GM19372 (cell line): ENCODE results near the gene FKBP5.
"Not testable (repeated sequence)": the region's sequence is repeated elsewhere in the genome, so short reads cannot be mapped to it uniquely, and the experiment has no call there.

Experiments used
- ATAC-seq: cut with Tn5 transposase; IDR thresholded peaks from one replicate; pipeline ENCODE4 v1.9.1; 2021; ENCODE audit warnings: mild to moderate bottlenecking, low read depth, moderate library complexity; ENCODE audit not compliant: unreplicated experiment

Gene FKBP5

DNA sequence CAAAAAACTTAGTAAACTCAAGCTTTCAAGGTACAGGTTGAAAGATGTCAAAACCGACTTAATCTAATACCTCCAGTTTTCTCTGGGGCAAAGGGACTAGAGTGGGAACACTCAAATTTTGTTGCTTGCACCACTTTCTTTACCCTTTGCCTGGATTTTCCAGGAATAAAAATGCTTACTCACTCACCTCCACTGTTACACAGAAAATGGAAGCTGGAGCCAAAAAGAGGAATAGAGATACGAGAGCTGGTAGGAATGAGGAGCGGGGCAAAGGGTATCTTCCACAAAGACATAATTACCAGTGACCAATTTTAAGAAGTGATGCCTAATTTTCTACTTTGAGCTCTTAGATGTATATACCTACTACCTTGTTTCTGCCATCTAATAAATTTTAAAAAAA is 96.5 kb downstream of the FKBP5 start:
- no peak for ATAC-seq

DNA sequence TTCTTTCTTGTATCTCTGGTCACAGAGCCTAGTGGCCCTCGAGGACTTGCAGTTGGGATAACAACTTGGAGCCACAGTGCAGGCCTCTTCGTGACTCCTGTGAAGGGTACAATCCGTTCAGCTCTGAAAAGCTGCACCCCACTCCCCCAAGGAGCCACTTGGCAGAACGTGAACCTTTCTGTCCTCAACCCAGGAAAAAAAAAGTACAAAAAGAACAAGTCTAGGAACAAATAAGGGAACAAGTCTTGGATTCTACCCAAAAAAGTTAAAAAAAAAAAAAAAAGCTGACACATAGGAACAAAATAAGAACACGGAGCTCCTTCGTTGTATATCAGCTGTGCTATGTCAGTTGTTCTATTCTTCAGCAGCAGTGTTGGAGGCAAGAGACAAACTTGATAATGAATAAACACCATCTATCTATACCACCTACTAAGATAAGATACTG is 98.1 kb downstream of the FKBP5 start:
- ATAC-seq: no peak

DNA sequence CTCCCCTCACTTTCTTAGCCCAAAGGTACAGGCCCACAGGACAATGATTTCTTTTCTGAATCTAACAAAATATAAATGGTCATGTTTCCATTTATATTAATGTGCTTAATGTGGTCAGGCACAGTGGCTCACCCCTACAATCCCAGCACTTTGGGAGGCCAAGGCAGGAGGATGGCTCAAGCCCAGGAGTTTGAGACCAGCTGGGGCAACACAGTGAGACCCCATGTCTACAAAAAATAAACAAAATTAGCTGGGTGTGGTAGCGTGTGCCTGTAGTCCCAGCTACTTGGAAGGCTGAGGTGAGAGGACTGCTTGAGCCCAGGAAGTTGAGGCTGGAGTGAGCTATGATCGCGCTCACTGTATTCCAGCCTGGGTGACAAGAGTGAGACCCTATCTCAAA is 98.8 kb downstream of the FKBP5 start:
- ATAC-seq: no peak

DNA sequence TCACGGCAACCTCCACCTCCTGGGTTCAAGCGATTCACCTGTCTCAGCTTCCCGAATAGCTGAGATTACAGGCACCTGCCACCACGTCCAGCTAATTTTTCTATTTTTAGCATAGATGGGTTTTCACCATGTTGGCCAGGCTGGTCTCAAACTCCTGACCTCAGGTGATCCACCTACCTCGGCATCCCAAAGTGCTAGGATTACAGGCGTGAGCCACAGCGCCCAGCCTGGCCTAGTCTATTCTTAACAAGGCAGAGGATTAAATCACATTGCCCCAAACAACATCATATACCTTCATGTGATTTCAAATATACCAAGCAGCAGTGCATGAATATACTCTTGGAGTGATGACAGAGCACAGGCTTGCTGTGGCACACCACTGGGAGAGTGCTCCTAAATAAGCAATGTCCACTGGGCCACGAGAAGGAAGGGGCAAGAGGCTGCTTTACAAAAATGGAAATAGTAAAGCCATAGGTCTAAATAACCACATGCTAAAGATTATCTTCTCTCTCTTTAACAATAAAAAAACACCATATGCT is 99.4 kb downstream of the FKBP5 start:
- ATAC-seq: no peak

DNA sequence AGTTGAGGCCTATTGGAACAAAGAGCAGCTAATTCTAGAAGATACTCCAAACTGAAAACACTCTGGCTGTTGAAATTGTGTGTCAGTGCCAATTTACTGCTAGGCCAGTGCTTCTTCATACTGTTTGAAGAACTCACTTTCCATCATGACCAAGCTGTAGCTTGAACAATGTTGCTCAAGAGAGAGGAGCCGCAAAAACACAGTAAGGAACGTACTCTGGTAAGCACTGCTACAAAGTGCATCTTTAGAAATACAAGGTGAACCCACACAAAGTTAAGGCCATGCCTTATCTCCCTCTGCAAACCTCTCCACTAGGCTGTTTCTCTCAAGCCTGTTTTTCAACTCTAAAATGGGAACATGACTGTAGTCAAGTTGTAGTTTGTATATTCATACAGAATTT is 101.5 kb downstream of the FKBP5 start:
- ATAC-seq: no peak

DNA sequence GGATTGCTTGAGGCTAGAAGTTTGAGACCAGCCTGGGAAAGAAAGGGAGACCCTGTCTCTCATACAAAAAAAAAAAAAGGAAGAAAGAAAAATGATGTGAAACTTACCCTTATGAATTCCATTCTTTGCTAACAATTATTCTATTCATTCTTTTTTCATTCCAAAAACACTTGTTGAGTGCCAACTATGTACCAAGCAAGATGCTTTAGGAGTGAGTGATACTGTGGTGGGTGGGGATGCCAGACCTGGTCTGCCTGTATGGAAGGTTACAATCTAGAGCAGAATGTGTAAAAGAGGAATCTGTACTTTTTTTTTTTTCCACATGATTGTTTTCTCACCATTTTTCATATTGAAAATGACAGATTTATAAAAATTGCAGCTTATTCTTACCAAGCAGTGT is 102.2 kb downstream of the FKBP5 start:
- no peak for ATAC-seq

DNA sequence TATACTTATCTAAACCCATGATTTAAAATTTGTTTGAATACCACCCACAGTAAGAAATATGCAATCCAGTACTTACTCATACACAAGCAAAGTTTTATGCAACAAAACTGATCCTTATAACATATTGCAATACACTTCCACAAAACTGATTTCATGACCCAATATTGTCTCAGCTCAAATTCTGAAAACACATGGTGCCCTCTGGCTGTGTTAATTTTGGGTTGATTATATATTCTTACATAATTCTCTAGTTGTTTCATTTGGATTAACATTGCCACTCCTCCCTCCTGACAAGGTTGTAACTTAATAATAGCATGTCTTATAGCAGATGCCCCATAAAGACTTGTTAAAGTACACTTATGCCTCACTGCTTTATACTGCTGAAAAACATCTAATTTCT is 103.1 kb downstream of the FKBP5 start:
- ATAC-seq: no peak

DNA sequence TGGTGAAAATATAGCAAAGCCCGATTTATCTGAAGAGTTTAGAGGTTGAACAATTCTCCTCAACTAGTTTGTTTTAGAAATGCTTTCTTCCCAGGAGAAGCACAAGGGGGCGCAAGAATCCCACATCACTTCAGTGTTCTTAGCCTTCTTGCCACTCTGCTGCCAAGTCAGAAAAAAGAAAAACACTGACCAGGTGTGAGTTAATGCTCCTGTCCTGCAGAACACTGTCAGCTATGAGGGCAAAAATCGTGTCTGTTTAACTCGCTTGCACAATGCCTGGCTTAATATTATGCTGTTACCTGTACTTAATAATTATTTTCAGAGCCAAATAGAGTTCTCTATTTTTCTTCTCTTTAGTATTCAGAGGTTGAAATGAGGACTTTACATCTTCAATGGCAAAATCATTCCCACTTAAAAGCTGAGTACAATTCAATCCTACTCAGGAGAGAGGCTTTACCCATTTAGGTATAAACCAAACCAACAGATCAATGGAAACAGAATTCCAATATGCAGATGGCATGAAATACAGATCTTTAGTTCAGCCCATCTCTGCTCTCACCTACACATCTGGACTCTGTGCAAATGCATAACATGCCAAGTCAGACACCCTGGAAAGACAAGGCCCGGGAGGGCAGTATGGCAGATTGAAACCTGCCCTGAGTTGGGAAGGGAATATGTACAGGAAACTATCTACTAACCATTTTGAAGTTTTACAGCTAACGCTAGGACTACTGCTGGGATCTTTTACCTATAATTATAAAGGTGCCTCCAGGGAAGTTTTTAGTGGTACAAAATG is 104.6 kb downstream of the FKBP5 start:
- ATAC-seq: no peak

DNA sequence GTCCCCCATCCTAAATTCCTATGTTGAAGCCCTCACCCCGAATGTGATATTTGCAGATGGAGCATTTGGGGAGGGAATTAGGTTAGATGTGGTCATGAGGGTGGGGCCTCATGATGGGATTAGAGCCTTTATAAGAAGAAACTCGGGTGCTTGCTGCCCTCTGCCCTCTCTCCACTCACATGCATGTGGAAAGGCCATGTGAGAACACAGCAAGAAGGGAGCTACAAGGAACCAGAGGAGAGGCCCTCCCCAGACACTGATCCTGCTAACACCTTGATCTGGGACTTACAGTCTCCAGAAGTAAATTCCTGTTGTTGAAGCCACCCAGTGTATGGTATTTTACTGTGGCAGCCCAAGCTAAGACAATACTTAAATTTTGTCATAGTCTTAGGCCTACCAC is 106.4 kb downstream of the FKBP5 start:
- ATAC-seq: no peak

DNA sequence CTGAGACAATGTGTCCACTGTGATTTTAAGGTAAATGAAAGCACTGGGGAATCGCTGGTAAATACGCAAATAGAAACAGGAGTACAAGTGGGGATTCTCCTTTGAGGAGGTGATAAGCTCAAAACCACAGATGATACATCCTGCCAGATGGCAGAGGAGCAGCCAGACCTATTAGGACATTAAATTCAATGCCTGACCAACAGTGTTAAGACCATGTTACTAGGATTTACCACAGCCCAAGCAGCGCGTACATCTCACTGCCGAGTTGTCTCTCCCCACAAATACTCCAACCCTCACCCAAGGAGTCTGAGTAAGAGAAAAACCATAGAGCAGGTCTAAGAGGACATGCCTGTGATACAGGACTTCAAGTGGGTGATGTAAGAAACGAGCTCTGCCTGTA is 107.1 kb downstream of the FKBP5 start:
- no peak for ATAC-seq

DNA sequence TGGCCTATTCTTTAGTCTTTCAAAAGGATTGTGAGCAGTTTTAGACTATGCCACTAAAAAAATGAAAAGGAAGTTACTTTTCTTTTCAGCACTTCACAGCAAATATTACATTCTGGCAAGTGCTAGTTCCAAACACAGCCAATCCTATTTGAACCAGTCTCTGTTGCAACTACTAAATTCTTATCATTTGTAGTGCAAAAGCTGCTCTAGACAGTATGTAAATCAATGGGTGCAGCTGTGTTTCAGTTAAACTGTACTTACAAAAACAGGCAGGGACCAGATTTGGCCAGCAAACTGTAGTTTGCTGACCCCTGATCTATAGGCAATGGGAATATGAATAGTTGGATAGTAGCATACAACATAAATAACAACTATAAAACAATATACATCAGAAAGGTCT is 107.9 kb downstream of the FKBP5 start:
- no peak for ATAC-seq

DNA sequence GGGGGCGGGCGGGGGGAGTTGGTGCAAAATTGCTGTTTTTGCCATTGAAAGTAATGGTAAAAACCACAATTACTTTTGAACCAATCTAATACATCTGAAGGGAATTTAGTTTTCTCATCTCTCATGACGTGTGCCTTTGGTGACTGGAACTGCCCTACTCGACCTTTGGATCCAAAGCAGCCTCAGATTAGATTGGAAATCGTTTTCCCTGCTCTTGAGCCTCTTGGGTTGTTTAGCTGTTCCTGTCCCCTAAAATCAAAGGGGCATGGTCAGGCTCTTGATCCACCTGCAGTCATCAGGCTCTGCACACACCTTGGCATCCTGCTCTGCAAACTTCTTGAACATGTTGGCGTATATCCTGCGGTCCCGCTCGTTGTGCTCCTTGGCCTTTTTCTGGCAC is 112.0 kb downstream of the FKBP5 start:
- ATAC-seq: no peak

DNA sequence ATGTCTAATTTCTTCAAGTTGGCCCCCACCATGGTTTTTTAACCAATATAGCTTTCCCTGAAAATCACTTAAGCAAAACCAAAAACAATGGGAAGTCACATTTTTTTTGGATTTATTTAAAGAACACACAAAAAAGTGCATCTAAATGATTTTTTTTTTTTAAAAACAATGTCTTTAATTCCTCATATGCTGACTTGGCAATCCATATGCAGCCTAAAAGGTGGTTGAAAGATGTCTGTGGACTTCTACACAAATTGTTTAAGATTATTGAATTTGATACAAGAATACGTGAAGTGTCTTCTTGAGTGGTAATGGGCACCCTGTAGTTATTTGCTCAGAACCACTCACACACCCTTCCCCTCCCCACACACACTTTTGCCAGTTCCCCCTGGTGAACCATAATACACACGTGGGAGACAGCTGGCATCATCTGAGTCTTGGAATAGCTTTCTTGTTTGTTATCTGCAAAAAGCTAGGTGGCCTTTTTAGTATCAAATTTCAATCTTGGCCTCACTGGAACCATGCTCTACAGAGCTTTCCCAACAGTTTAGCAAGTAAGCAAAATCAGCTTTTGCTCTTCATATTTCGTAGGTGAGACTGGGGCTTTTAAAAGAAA is 115.1 kb downstream of the FKBP5 start:
- ATAC-seq: no peak

DNA sequence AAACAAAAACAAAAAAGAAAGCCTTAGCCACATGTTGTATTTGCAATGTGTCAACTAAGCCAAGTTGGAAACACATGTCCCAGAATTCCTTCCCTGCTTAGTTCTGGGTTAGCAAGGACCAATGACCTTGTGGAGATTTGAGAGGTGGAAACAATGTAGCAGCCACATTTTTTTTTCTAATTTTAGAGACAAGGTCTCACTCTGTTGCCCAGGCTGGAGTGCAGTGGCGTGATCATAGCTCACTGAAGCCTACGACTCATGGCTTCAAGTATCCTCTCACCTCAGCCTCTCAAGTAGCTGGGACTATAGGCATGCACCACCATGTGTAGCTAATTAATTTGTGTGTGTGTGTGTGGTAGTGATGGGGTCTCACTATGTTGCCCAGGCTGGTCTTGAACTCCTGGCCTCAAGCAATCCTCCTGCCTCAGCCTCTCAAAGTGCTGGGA is 117.8 kb downstream of the FKBP5 start:
- not testable (repeated sequence) for ATAC-seq

DNA sequence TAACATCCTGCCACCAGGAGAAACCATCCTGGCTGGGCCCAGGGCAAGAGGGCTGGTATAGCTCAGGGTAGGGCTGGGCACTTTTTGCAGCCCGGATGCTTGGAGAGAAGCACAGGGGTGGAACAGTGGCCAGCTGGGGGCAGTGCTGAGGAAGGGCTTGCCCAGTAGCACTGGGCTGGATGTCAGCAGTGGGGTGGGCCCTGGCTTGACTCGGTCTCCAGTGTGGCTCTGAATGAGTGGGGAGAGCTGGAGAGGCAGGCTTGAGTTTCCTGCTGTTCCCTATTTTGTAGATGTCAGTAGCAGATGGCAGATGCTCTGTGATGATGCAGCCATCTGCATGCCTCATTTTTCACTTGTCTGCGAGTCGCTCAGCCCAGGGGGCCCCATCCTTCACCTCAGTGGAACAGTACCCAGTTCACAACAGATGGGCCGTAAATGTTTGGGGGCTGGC is 119.7 kb downstream of the FKBP5 start:
- no peak for ATAC-seq

DNA sequence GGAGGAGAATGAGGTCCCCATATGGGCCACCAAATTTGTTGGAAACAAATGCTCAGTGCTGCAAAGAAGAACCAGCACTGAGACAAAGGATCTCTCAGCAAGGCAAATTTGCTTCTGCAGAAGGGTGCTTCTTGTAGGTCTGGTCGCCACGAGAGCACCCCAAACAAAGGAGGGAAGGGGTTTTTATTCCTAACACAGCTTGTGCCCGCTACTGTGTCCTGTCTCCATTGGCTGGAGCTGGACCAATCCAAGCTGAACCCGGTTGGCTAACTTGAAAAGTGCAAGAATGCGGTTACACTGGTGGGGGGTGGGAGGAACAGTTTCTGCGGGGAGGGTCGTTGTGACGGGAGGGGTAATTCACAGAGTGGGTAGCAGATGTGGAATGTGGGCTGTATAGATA is 121.9 kb downstream of the FKBP5 start:
- ATAC-seq: no peak

DNA sequence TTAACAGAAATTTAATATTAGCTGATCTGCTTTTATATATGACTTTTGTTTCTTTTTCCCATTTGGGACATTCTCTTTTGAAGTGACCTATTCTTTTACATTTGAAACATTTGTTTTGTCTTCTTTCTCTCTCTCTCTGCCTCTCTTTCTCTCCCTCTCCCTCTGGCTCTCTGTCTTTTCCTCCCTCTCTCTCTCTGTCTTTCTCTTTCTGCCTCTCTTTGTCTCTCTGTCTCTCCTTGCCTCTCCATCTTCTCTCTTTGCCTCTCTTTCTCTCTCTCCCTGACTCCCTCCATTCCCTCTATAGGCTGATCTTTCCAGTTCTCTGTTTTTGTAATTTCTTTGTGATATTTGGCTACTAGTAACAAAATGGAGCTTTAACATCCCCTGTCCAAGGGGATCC is 124.0 kb downstream of the FKBP5 start:
- ATAC-seq: no peak

DNA sequence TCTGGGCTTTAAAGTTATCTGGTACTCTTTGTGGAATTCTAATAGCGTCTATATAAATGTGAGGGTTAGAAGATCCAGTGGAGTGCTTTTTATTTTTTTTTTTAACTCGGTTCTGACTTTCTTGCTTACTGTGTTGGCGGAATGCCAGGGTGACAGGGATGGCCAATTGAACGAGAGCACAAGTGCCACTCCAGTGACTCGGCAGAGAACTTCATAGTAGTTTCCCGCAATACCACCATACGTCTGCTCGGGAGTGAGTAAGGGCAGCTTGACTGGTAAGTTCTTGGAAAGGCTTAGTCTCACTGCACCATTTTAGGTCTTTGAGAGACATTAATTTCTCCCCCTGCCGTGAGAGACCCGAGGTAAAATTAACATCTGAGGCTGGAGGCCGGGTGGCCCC is 126.7 kb downstream of the FKBP5 start:
- ATAC-seq: no peak

DNA sequence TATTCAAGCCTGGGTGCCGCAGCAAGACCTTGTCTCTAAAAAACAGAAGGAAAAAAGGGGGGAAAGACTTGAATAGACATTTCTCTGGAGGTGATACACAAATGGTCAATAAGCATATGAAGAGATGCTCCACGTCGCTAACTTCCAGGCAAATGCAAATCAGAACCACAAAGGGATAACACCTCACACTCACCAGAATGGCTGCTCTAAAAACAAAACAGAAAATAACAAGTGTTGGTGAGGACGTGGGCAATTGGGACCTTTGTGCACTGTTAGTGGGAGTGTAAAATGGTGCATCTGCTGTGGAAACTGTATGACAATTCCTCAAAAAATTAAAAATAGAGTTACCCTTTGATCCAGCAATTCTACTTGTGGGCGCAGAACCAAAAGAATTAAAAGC is 127.6 kb downstream of the FKBP5 start:
- no peak for ATAC-seq

DNA sequence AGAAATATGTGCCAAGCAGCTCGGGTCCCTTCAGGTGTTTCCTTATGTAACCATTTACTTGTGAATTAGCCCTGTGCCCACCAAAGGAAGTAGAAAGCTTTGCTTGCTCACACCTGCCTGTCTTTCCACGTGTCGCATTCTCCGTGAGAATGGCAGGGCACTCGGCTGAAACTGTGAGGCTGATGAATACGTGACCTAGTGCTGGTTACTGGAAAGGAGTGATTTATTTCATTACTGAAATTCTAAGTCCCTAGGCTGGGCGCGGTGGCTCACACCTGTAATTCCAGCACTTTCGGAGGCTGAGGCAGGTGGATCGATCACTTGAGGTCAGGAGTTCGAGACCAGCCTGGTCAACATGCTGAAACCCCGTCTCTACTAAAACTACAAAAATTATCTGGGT is 130.1 kb downstream of the FKBP5 start:
- ATAC-seq: no peak

DNA sequence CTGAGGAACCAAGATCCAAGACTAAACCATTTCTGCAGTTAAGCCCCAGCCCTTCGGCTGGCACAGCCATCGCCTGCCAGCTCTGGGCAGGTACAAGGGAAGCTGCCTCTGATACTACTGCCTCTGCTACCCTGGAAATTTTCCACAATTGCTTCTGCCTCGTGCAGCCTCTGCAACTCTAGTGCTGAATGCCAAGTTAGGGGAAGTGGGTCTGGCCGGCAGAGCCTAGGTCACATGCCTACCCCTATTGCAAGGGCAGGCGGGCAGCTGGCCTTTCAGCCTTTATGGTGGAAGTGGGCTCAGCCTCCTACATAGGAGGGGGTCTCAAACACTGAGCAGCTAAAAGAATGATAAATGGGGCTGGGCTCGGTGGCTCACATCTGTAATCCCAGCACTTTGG is 131.5 kb downstream of the FKBP5 start:
- ATAC-seq: no peak

DNA sequence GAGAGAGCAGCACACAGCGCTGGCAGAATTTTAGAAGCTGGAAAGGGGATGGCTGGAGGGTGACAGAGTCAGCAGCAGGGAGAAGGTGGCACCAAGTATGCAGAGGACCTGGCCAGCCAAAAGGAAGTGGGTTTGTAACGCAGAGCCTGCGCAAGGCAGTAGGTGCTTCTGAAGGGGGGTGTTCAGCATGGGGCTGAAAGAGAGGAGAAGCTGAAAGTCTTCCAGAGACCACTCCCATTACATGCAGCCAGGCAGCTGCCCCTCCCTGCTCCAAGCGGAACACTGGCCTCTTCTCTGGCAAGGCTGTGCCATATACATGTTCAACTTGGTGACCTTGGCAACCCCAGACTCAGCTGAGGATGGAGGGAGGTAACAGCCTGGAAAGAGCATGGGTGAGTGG is 133.9 kb downstream of the FKBP5 start:
- ATAC-seq: no peak
